GM19455 (cell line): ENCODE data around the gene IGF2R.
"Not testable (repeated sequence)": the region's sequence is repeated elsewhere in the genome, so short reads cannot be mapped to it uniquely, and the experiment has no call there.

Experiments used
- ATAC-seq: cut with Tn5 transposase; IDR thresholded peaks from one replicate; pipeline ENCODE4 v1.9.1; 2021; ENCODE audit not compliant: unreplicated experiment

The IGF2R gene

DNA sequence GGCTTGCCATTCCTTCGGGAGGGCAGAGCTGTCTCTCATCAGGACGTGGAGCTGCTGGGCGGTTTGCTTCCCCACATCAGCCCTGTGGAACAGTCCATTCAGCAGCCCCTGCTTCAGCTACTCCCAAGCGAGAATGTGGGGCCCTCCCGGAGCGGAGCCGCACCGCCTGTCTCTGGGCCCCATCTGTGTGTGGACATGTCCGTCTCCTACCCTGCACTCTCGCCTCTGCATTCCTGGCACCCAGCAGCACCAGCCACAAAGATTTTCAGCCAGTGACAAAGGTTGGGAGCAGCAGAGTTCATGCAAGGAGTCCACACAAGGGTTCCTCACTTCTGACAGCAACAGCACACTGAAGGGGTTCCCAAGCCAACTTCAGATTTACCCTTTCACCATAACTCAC lies 123.7 kb downstream of the IGF2R start:
- no peak for ATAC-seq

DNA sequence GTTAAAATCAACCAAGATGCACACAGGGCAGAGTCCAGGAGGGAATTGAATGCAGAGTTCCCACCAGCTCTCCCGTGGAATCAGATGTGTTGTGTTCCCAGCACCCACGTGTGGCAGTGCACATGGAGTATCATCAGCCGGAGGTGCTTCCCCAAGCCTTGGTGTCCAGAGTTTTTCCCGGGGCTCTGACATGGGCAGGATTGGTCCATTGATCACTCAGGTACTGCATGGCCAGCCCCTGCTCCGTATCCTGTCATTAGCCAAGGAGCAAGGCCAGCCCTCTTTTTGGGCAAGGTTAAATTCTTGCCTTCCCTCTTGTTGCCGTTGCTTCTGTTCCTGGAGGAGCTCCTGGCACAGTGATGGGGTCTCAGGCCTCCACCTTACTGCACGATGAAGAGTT lies 124.2 kb downstream of the IGF2R start:
- ATAC-seq = no peak

- no peak for ATAC-seq
Observed at GRCh38 chr6:160093946-160094345, 125.1 kb downstream of the IGF2R start.

DNA sequence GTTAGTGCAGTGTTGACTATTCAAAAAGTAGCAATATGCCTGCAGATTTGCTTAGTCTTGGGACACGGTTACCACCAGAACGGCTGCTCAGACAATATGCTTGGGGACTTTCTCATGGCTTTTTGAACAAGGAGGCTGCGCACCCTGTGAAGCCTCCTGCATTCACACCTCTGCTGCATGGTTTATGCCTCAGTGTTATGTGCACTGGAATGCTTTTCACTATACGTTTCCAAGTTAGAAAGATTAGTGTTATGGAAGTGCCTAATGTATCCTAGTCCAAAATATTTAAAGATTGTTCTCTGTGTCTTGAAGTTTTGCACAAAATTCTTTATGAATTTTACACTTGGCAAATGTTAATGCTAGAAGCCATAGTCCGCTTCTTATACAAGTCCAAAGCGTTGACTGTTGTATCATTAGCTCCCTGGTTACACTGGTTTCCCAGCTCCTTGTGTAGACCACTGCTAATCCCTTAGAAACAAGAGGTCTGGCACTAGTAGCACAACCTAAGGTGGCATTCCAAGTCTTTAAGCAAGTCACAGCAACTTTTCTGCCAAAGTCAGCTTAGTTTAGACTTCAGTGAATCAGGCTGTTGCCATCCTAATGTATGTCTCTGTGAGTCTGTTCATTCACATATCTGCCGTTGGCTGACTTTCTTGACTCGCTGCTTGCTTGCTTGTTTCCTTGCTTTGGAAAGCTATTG lies 126.4 kb downstream of the IGF2R start:
- ATAC-seq = no peak

DNA sequence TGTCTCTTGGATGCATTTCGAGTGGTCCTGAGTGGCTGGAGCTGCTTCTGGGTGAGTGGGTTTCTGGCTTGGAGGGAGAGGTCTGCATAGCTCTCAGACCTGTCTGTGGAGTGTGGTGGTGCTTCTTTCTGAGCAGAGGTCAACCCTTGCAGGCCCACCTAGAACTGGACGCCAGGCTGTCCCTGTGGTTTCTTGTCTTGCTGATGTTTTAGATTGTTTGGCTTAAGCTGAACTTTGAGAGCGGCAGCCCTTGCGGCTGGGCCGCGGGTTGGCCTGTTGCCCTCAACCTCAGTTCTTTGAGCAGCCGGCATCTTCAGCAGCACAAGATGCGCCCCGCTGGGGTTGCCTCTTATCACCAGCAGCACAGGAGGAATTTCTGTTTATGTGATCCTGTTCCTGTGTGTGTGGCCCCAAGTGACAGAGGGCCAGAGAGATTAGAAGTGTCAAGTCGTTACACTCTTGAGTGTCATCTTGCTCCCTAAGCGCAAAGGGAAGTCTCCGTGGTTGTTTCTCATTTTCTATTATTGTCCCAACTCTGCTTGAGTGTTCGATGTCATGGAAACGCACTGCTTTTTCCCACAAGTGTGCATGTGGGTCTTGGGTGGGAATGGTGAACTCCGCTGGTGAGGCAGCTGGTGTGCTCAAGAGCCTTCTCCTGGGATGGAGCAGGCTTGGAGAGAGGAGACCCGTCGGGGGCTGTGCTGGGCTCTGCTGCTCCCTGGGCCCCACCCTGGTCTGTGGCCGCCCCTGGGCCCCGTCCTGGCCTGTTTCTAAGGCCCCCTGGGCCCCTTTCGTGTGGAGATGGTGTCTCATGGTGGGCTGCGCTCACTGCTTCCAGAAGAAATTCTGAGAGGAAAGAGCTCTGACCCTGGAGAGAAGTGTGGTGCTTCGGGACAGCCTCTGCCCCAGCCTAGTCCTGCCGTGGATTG lies 132.7 kb downstream of the IGF2R start:
- no peak for ATAC-seq

- ATAC-seq = no peak
Observed at GRCh38 chr6:160102399-160102798, 133.5 kb downstream of the IGF2R start.

DNA sequence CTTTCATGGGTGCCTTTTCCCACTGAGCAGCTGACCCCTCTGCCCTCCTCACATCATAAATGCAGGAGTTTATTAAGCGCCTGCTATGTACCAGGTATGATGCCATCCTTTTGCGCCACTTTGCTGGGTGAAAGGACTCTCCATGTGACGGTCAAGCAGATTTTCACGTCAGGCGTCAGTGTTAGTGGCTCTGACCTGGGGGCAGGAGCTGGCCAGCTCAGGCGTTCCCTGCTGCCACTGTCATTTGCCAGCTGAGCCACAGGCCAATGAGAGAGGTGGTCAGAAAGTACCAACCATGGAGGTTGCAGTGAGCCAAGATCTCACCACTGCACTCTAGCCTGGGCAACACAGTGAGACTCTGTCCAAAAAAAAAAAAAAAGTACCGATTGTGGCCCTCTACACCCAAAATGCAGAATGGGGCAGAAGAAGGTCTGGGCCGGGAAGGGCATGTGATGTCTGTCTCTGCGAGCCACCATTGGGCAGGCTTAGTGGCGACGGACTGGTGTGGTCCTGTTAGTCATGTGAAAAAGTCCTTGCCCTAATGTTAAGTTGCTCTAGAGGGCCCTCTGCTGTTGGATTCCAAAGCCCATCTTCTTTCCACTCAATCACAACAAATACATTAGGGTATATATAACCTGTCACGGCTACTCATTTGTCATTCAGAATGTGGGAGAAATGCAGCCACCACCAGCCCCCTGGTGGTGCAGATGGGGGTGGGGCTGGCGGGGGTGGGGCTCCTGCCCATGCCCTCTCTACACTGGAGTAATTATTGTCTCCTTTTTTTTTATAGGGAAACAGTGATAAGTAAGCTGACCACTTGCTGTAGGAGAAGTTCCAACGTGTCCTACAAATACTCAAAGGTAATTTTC lies 134.3 kb downstream of the IGF2R start:
- no peak for ATAC-seq

- ATAC-seq = no peak
Observed at GRCh38 chr6:160103825-160104100, 134.9 kb downstream of the IGF2R start.

- ATAC-seq = no peak
Observed at GRCh38 chr6:160104821-160105517, 136.1 kb downstream of the IGF2R start.

DNA sequence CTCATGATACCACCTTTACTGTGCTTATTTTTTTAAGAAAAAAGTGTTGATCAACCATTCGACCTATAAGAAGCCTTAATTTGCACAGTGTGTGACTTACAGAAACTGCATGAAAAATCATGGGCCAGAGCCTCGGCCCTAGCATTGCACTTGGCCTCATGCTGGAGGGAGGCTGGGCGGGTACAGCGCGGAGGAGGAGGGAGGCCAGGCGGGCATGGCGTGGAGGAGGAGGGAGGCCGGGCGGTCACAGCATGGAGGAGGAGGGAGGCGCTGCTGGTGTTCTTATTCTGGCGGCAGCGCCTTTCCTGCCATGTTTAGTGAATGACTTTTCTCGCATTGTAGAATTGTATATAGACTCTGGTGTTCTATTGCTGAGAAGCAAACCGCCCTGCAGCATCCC lies 137.1 kb downstream of the IGF2R start:
- ATAC-seq = no peak

DNA sequence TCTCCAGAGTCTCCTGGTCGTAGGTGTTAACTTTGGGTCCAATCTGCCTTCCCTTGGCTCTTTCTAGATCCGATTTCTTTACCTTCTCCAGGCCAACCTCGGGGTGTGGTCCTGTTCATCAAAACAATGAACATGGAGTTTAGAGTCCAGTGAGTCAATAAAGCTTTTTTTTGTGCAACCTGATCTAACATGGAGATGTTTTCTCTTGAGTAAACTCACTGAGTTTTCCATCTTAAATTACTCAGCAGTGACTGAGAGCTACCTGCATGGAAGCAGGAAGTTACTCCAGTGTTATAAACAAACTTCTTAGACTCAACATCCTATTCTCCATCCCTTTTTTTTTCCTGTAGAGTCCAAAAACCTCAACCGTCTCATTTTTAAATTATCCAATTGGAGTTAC lies 137.8 kb downstream of the IGF2R start:
- ATAC-seq = no peak

DNA sequence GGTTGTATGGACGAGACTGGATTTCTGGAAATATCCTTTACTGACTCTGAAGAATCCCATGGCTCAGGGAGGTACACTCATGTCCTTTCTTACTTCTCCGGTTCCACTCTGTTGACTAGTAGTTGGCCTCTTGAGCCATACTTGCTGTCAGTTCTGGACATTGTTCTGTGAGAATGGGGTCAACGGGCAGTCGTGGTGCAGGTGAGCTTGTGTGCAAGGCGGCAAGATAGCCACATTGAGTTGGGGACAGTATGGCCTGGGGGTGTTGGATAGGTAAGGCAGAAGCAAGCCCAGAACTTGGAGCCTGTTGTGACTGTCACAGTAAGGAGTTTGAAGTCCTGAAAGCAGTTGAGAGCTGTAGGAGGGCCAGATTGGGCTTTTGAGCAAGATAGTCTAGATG lies 139.2 kb downstream of the IGF2R start:
- ATAC-seq = no peak

- no peak for ATAC-seq
Observed at GRCh38 chr6:160110586-160111123, 141.8 kb downstream of the IGF2R start.

GRCh38 chr6:160111806-160112205 lies 142.9 kb downstream of the IGF2R start:
- no peak for ATAC-seq

GRCh38 chr6:160112628-160113299 lies 143.9 kb downstream of the IGF2R start:
- no peak for ATAC-seq

DNA sequence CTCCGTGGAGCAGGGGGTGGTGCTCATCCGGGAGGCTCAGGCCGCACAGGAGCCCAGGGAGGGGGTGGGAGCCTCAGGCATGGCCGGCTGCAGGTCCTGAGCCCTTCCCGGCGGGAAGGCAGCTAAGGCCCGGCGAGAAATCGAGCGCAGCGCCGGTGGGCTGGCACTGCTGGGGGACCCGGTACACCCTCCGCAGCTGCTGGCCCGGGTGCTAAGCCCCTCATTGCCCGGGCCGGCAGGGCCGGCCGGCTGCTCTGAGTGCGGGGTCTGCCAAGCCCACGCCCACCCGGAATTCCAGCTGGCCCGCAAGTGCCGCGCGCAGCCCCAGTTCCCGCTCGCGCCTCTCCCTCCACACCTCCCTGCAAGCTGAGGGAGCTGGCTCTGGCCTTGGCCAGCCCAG lies 145.7 kb downstream of the IGF2R start:
- ATAC-seq = not testable (repeated sequence)

DNA sequence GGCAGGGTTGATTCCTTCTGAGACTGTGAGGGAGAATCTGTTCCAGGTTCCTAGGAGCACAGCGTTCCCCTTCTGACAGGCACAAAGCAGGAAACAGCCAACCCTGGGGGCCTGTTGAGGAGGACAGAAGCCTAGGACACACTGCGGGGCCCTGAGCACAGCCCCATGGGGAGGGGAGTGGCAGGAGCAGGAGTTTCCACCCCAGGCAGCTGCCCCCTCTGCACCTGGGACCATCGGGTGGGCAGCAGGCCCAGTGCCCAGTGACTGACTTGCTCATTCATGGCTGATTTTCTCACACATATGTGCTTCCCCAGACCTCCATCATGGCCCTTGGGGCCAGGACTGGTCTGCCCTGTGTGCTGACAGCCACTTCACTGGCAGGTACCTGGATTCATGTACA lies 146.5 kb downstream of the IGF2R start:
- ATAC-seq = no peak

DNA sequence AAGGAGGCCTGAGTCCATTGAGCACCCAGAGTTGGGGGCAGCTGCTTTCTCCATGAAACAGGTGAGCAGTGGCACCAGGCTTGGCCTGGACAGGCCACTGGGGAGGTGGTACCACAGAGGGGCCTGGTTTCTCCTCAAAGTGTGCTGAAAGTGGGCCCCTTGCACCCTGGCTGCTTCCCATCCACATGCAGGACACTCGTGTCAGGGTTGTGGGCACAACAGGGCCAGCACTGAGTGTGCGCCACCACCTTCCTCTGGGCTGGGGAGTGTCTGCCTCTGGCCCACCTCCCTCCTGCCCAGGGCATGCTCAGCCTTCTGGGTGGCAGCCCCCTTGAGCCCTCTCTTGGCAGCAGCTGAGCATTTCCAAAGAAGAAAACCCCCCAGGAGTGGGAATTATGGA lies 147.5 kb downstream of the IGF2R start:
- no peak for ATAC-seq

DNA sequence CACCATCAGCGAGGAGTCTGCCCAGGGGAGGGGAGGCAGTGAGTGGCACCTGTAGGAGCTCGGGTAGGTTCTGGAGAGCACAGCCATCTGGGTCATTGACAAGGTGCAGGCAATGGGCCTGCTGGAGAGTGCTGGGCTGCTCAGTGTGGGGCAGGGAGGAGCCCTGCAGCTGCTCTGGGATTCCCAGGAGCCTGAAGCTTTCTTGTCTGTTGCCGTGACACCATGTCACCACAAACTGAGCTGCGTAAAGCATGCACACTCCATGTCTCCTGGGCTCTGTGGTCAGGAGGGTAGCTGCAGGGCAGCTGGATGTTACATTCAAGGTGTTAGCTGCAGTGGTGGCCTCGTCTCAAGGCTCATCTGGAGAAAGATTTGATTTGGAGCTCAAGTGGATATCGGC lies 148.3 kb downstream of the IGF2R start:
- ATAC-seq = no peak

DNA sequence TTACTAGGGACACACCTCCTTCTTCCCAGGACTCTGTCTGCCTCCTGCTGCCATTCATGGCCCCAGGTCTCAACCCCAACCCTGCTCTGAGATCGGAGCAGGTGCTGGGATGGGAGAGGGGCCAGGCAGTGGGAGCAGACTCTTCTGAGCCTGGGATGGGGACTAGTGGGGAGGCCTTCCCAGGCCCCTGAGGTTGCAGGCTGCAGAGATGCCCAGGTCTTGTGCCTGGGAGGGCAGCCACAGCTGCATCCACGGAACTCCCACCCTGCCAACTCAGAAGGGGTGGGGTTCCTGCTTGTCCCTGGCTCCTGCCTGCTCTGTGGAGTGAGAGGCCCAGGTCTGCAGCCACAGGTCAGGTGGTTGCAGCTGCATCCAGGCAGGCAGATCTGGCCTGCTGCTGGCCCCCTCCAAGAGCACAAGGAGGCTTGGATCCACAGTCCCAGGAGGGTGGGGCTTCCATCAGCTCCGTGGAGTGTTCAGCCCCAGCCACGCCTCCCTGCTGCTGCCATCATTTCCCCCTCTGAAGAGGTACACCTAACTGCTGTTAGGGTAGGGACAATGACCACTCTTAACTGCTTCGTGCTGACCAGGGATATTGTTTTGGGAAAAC lies 149.8 kb downstream of the IGF2R start:
- ATAC-seq = no peak
